ENCODE data around the gene SFN. TPM values are rescaled to one million over a fixed set of nuclear protein-coding genes. Genes with fewer than 3 reads are reported as not detected.

SFN gene
- total RNA-seq, 2 donors from 2014 or later = 0.86 to 2.2 TPM

DNA sequence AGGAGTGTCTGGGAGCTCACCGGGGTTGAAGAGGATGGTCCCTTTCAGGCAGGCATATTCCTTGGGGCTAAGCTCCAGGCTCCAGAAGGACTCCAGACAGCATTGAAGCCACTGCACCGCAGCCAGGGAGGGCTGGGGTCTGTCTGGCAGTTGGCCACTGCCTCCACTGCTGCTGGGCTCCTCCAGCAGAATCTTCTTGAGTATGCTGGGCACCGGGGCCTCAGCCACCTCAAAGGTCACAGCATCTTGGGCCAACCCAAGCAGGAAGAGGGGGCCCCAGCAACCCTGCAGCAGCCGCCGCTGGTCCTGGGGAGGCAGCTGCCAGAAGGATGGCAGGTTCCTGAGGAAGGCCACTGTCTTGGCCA lies 50.4 kb downstream of the SFN start:
- Mint-ChIP-seq H3K36me3 (ENCODE audit: insufficient read depth in 2 of 2) (no peaks in the 10 kb centered on the region), H3K9me3 (no peaks in the 10 kb centered on the region), H3K27me3 (ENCODE audit: low read depth) (no peaks in the 10 kb centered on the region), H3K27ac (no peak overlapping the region), H3K4me1 (ENCODE audit: low read depth) (no peaks in the 10 kb centered on the region), H3K4me3 (no peak overlapping the region)
- DNase-seq = no peak
- ATAC-seq (replicated peaks in 1 of 2) = no peak

Other genes with a start within 250 kb of the SFN start
- 10 to 100 TPM; 95.1 to 97.3 TPM for gene ARID1A, start 167.1 kb upstream of the SFN start, total RNA-seq
- 10 to 100 TPM; 19.4 to 20.0 TPM for gene PIGV, start 75.2 kb upstream of the SFN start, total RNA-seq
- gene ZDHHC18, start 36.5 kb upstream of the SFN start, total RNA-seq = 10 to 100 TPM; 64.4 to 80.2 TPM
- 10 to 100 TPM; 54.8 to 55.5 TPM for gene GPN2, start 27.1 kb downstream of the SFN start, total RNA-seq
- 10 to 100 TPM; 10.9 to 11.9 TPM for gene GPATCH3, start 37.3 kb downstream of the SFN start, total RNA-seq
- gene NR0B2, start 50.8 kb downstream of the SFN start, total RNA-seq = not detected
- 10 to 100 TPM; 61.6 to 78.5 TPM for gene NUDC, start 58.6 kb downstream of the SFN start, total RNA-seq
- gene KDF1, start 97.3 kb downstream of the SFN start, total RNA-seq = 1 to 10 TPM; 1.1 TPM
- gene TRNP1, start 130.5 kb downstream of the SFN start, total RNA-seq = under 1 TPM; 0.49 to 0.96 TPM
- gene TENT5B, start 149.7 kb downstream of the SFN start, total RNA-seq = under 1 TPM in 1 of 2 donors, not detected in 1; 0.19 TPM